Measurements from ENCODE around the gene DMAC2L.
"Not testable (repeated sequence)": the region's sequence is repeated elsewhere in the genome, so short reads cannot be mapped to it uniquely, and the experiment has no call there.

Gene DMAC2L, protein sequence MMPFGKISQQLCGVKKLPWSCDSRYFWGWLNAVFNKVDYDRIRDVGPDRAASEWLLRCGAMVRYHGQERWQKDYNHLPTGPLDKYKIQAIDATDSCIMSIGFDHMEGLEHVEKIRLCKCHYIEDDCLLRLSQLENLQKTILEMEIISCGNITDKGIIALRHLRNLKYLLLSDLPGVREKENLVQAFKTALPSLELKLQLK

DNA sequence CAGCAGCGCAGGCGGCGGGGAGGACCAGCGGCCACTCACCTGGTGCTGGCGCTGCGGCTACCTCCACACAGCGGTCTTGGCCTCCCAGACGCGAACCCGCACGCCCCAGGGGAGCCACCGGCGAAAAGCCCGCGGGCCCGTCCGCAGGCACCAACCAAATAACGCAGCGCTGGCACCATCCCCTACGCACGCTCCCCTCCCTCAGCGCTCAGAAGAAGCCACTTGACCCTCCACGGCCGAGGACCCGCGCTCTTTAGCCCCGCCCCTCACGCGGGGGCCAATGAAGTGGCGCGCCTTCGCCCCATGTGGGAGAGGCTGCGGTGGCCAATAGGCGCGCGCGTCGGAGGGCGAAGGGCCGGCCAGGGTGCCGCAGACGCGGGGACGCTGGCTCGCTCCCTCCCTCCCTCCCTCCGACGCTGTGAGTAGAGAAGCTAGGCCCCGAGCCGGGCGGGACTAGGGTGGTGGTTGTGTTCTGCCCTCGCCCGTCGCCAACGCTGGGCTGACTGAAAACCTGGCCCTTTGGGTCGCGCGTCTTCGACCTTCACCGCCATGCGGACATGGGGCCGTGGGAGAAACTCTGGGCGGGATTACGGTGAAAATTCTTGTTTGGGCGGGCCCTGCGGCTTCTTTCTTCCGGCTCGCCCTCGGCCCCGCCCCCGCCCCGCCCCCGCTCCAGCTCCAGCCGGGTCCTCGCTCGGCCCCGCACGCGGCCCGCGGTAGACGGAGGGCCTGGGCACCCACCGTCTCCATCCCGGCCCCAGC lies at the start of gene DMAC2L, which contains the start of gene L2HGDH:
TSS of gene DMAC2L (plus strand) at position 353 of the 762 bp plus-strand sequence. CDS start 9,164 bp downstream, outside the sequence.
TSS of gene L2HGDH (minus strand) at position 258 of the 762 bp plus-strand sequence. CDS start at position 179, 79 bp downstream.
- DNase-seq (ENCODE audit: low spot score): peak; percentile 97

DNA sequence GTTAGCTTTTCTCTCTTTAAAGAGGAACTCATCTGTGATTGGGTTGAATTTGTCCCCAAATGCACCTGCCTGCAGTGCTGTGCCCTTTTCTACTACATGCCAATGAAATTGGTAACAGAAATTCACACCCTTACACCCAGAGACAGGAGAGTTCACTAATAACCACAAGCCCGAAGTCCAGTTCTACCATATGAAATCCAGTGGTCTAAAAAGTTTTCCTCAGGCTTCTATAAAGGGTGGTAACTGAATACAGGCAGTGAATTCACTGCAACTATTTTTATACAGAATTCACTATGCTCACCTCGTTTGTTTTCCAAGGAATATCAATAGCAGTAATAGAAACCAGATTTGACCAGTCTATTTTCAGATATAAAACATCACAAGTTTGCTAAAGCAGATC lies 49.3 kb upstream of the DMAC2L start:
- DNase-seq (ENCODE audit: low spot score): no peak

DNA sequence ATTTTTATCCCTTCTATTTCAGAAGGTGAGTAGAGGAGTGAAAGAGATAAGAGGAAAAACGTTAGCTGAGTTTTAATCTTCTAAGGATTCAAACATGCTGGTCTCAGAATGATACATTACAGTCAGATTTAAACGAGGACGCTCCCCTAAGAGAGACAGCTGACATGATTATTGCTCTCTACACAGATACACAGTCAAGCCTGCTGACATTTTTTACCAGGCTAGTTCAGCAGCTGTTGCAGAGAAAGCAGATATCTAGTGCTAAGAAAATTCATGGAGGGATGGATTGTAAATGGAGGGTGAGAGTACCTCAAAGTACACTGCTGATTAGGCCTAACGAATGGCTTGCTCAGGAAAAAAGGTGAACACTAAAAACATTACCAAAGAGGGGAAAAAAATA lies 48.8 kb upstream of the DMAC2L start:
- DNase-seq (ENCODE audit: low spot score): no peak

DNA sequence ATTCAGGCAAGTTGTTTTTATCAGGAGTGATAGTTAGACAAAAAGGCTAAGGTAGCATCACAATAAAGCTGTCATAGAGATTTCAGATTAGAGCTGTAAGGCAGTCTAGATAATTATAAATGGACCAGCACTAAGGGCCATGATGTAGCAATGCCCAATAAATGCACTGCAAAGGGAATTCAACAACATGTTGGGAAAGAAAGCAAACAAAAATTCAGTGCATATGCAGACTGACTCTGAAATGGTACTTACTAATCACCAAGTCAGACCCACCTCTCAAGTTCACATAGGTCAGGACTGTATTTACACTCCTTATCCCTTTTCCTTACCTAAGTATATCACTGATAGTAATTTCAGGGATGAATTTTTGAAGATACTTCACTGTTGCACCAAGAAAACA lies 47.1 kb upstream of the DMAC2L start:
- DNase-seq (ENCODE audit: low spot score): no peak

DNA sequence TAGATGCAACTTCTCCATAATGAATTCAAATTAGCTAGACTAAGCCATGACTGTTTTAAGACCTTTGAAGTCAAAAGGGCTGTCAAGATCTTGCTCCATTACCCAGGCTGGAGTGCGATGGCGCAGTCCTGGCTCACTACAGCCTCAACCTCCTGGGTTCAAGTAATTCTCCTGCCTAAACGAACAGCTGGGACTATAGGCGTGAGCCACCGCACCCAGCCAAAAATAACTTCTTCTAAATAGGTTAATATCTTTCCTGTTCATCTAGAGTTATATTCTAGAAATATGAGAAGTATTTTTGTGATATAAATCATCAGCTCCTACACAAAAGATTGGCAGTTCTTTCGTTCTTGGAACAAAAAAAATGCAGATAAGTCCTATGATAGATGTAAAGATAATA lies 41.2 kb upstream of the DMAC2L start:
- DNase-seq (ENCODE audit: low spot score): no peak

DNA sequence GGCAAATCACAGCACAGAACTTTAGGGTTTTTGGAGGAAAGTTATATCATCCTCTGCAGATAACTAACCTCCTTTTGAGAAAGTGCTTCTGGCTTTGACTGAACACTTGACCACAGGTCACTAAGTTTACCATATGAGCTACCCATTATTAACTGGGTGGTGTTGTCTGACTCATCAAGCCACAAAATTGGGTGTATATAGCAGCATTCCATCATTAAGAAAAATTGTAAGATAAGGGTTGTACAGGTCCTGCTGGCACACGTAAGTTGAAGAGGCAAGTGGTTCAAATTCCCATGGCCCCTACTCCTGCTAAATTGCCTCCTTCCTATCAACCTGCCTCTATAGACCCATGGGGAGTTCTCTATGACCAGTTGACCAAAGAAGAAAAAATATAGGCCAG lies 39.6 kb upstream of the DMAC2L start:
- DNase-seq (ENCODE audit: low spot score): no peak

DNA sequence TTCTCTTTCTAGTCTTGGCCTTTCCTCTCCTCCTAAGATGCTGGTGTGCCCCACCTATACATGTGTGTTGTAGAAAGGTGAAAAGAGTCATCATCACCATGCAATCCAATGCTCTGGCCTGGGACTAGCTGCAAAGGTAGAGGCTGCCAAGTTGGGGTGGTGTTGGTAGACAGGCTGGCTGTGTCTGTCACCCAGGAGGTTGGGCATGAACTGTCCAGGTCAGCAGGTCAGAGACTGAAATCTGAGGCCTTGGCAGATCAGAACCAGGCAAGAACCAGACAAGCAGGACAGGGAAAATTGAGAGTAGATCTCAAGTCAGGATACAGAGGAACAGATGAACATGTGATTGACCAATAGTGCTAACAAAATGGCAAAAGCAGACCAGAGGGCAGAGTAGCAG lies 26.3 kb upstream of the DMAC2L start:
- no peak for DNase-seq (ENCODE audit: low spot score)

DNA sequence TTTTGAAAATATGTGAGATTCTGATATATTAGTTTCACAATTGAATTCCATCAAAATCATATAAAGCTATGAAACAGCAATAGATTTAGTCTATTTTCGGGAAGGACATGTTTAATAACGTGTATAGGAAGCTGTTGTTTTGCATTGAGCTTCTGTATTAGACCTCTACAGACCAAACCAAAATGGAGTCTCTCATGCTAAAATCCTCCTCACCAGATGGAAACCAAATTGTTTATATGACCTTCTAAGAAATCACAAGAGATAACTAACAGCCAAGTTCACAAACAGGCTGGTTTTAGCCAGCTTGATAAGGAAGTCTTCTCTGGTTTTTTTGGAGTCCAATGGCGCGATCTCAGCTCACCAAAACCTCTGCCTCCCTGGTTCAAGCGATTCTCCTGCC lies 24.0 kb upstream of the DMAC2L start:
- no peak for DNase-seq (ENCODE audit: low spot score)

DNA sequence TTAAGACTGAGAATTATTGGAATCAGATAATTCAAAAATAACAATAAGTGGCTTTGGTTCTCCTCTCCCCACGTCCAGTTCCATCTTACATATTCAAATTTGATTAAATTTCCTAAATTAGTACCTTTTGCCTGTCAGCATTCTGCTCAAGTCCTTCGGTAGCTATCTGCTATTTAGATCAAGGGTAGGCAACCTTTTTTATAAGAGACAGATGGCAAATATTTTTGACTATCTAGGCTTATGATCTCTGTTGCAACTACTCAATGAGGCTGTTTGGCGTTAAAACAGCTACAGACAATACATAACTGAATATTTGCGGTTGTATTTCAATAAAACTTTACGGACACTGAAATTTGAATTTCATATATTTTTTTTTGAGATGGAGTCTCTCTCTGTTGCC lies 21.8 kb upstream of the DMAC2L start:
- no peak for DNase-seq (ENCODE audit: low spot score)

DNA sequence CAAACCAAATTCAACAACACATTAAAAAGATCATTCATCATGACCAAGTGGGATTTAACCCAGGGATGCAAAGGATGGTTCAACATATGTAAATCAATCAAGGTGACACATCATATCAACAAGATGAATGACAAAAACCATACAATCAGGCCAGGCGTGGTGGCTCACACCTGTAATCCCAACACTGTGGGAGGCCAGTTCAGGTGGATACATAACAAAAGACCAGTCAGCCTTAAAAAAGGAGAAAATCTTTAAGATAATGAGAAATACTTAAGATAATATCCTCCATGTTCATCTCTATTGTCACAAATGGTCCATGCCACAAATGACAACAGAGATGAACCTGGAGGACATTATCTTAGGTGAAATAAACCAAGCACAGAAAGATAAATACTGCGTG lies 12.5 kb upstream of the DMAC2L start:
- no peak for DNase-seq (ENCODE audit: low spot score)

DNA sequence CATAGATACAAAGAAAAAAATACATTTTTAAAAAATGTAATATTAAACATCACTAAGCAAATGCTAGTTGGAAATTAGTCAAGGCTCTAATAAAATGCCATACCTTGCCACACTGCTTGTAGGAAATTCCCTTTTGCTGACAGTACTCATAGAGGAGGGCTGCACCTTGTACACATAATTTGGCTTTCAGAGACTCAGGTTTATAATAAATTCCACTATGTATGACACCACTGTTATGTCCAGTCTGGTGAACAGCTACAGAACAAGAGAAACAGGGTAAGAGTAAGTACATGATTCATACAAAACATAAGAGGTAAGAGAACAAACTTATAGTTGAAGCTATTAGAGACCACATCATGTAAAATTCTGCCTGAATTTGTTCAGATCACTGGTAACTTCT lies 10.2 kb upstream of the DMAC2L start:
- no peak for DNase-seq (ENCODE audit: low spot score)

DNA sequence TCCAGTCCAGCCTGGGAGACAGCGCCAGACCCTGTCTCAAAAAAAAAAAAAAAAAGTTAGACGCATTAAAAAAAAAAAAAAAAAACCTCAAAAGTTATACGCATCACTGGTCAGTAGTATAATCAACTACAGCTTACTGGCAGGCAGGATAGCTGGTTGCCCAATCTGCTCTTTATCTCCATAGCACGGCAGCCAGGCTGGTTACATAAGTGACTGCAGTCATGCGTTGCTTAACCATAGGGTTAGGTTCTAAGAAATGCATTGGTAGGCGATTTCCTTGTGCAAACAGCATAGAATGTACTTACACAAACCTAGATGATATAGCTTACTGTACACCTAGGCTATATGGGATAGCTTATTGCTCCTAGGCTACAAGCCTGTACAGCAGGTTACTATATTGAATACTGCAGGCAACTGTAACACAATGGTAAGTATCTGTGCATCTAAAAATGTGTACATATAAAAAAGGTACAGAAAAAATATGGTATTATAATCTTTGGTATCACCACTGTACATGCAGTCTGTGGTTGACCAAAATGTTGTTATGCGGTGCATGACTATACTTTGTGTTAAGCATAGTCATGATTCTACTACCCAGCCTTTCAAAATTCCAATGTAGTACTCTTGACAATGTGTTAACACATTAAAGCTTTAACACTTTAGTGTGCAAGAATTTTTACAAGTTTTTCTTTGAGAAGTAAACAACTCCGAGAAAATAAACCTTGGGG lies 8.2 kb upstream of the DMAC2L start:
- peak; percentile 13 for DNase-seq (ENCODE audit: low spot score)

DNA sequence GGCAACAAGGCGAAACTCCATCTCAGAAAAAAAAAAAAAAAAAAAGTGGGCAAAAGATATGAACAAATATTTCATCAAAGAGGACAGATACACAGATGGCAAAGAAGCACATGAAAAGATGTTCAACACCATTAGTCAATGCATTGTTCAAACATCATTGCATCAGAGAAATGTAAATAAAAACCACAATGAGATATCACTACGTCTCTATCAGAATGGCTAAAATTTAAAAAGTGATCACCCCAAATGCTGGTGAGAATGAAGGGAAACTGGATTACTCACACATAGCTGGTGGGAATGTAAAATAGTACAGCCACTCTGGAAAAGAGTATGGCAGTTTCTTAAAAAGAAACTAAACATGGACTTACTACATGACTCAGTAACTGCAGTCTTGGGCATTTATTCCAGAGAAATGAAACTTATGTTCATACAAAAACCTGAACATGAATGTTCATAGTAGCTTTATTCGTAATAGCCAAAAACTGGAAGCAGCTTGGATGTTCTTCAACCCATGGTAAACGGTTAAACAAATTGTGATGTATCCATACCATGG lies 3.7 kb upstream of the DMAC2L start:
- DNase-seq (ENCODE audit: low spot score): no peak

DNA sequence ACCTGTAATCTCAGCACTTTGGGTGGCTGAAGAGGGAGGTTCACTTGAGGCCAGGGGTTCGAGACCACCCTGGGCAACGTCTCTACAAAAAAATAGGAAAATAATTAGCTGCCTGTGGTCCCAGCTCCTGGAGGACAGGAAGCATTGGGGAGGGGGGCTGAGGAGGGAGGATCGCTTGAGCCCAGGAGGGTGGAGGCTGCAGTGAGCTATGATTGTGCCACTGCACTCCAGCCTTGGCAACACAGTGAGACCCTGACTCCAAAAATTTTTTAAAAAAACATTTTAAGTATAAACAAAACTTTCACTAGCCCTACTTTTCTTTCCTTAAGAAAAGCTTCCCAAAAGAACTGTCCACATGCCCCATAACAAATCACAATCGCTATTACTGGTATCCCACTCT lies 1.7 kb upstream of the DMAC2L start:
- no peak for DNase-seq (ENCODE audit: low spot score)

DNA sequence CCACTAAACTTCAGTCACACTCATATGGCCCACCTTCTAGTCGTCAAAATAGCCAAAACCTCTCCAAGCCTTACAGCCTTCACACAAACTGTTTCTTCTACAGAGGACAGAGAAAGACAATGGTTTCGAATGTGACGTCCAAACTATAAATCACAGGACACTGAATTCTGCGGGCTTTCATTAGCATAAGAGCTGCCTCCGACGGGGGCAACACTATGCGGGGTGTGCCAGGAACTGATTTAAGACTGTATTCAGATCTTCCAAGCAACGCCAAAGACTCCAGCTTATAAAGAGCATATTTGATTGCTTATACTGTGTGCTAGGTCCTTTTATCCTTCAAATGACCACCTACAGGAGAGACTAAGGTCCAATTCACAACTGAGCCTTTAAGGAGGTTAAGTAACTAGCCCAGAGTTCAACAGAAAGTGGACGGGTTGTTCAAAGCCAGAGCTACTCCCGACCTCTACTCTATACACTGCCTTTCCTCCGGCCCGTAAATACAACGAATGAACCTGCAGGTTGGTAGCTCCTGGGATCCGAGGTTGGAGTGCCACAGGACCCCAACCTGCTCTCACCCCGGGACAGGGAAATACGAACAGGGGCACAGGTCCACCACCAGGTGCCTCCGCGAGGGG lies 670 bp upstream of the DMAC2L start:
- peak; percentile 3 for DNase-seq (ENCODE audit: low spot score)

DNA sequence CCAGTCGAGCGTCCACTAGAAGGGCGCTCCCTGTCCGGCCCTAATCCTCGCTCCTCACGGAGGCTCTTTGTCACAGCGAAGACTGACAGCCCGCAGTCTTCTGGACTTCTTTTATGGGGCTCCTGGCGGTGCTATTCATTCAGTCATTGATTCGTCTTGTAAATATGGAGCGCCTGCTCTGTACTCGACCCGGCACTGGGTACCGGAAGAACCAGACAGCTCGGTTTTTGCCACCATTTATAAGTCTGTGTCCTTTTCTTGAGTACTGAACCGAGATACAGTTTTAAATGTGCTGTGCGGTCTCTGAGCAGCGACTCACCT lies 570 bp downstream of the DMAC2L start:
- DNase-seq (ENCODE audit: low spot score): no peak

DNA sequence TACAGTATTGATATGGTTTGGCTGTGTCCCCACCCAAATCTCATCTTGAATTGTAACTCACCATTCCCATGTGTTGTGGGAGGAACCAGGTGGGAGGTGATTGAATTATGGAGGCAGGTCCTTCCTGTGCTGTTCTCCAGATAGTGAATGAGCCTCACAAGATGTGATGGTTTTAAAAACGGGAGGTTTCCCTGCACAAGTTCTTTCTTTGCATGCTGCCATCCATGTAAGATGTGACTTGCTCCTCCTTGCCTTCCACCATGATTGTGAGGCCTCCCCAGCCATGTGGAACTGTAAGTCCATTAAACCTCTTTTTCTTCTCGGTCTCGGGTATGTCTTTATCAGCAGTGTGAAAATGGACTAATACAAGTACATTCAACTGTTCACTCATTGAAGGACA lies 2.0 kb downstream of the DMAC2L start:
- not testable (repeated sequence) for DNase-seq (ENCODE audit: low spot score)

DNA sequence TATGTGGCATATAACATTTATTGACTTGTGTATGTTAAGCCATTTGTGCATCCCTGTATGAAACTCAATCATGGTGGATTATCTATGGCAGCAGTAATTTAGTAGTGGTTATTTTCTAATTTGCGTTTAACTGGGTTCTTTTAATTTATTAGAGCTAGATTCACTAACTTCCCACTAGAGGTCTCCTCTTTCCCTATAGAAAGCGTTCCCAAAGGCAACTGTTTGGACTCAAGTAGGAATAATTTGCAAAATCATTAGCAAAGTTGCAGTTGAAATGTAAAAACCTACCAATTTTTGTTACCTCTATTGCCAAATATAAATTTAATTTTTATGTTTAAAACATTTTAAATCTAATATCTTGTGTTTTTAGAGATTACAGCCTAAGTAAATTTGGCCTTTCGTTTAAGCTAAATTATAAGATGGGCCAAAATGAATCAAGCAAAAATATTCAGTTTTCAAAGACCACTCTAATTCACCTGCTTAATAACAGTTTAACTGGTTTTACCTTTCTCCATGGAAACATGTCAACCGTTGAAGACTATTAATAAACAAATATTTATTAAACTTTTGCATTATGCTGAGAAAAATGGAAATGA lies 6.0 kb downstream of the DMAC2L start:
- peak; percentile 47 for DNase-seq (ENCODE audit: low spot score)

DNA sequence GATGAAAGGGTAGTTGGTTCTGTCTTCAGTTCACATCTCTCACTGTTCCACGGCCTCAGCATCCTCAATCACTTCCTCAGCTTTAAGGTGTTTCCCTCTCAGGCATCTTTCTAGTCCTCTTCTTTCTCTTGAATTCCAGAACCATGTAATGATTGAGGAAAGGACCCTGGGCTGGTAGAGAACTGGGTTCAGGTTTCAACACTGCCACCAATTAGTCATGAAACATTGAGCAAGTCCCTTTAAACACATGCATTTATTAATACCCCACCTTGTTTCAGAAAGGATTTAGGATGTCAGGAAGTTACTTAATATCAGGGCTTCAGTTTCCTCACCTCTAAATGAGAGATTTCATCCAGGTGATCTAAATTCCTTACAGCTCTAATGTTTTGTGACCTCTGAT lies 7.2 kb downstream of the DMAC2L start:
- no peak for DNase-seq (ENCODE audit: low spot score)

DNA sequence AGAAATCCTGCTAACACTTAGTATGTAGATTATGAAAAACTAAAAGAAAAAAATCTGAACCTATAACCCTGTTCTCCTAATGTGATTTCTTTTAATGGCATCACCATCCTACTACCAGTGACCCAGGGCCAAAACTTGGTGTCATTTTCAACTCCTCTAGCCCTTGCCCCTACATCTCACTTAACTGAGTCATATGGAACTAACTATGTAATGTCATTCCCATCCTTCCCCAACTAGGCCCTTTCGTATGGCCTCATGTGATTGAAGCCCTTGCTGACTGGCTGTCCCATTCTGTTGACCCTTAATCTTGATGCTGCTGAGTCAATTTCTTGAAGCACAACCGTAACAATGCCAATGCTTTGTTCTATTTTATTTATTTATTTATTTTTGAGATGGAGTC lies 7.6 kb downstream of the DMAC2L start:
- no peak for DNase-seq (ENCODE audit: low spot score)

DNA sequence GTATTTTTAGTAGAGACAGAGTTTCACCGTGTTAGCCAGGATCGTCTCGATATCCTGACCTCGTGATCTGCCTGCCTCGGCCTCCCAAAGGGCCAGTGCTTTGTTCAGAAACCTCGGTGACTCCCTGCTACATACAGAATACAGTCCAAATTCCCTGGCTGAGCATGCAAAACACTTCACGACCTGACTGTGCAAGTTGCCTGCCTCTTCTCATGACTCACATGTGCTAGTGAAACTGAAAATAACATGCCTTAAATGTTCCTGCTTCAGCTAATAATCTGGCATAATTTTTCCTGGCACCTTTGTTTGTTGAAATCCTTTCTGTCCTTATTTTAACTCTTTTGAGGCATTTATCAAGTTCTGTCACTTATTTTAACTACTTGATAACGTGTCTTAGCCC lies 8.2 kb downstream of the DMAC2L start:
- DNase-seq (ENCODE audit: low spot score): peak; percentile 41

Data from Ammon's horn (tissue), 1 donor.